Measurements from ENCODE around the gene LINGO4. TPM values are rescaled to one million over a fixed set of nuclear protein-coding genes. Genes with fewer than 3 reads are reported as not detected.

LINGO4 gene
- total RNA-seq, 1 experiment from 2014 or later: not detected

DNA sequence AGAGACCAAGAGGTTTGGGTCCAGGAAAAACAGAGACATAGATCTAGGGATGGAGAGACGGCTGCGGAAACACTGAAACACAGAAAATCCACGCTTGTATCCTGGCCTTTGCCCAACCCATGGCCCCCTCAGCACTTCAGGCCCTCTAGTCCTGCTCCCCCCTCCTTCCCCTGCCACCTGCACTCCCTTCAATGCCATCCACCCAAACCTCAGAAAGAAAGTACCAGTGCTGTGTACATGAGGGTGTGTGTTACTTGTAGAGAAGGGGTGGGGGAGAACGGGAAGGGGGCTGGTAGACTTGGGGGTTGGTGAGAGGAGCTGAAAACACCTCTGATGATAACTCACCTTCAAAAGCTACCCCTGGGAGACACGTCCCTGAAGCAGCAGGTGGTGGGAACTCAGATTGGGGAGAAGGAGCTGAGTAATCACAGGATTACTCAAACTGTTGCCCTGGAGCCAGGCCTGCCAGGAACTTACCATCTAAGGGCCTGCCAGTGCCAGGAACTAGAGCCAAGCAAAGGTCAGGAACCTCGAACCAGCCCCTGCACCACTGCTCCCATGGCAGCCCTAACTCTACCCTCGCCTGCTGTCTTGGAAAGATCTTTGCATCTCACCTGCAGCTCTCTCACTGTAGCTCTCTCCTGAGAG, 14.9 kb upstream of the LINGO4 start:
- CTCF ChIA-PET: interaction anchor here (1.5 to 1.7 kb wide), 2 partner anchors 11 to 16 kb away, joined by 5 to 6 read pairs; no protein-coding TSS in a partner anchor
- no peak overlapping the region for H3K4me3 Mint-ChIP-seq

DNA sequence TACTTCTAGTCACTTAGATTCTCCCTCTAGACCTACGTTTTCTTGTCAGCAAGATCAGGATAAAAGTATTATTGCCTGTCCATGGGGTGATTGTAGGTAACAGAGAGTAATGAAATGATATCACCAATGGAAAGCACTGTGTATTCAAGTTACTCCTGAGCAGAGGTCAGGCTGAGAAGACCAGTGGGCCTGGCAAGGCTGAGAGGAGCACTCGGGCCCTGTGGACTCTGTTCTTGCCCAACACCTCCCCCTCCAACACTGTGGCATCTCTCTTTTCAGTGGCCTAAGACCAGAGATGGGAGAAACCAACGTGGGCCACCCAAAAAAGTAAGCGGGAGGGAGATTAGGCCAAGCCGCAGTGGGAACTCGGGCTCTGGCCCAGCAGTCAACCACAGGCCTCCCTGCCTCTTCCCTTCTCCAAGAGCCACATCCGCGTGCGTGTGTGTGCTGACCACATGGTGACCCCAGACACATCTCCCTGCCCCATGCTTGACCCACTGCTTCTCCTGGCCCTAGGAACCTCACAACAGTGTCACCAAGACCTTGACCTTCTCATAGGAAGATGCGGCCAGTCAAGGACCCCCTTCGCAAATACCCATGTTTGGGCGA, 14.1 kb upstream of the LINGO4 start:
- Mint-ChIP-seq H3K27me3 (ENCODE audit: low read depth) (no peaks in the 10 kb centered on the region), H3K4me3 (no peak overlapping the region), H3K4me1 (peaks cover 7% of the 10 kb centered on the region), H3K9me3 (no peaks in the 10 kb centered on the region), H3K27ac (no peak overlapping the region), H3K36me3 (no peaks in the 10 kb centered on the region)
- TF ChIP-seq, protein P1, sequence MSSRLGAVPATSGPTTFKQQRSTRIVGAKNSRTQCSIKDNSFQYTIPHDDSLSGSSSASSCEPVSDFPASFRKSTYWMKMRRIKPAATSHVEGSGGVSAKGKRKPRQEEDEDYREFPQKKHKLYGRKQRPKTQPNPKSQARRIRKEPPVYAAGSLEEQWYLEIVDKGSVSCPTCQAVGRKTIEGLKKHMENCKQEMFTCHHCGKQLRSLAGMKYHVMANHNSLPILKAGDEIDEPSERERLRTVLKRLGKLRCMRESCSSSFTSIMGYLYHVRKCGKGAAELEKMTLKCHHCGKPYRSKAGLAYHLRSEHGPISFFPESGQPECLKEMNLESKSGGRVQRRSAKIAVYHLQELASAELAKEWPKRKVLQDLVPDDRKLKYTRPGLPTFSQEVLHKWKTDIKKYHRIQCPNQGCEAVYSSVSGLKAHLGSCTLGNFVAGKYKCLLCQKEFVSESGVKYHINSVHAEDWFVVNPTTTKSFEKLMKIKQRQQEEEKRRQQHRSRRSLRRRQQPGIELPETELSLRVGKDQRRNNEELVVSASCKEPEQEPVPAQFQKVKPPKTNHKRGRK (CRISPR knock-in tag; IDR thresholded peaks at IDR 0.05; ENCODE audit: borderline replicate concordance): no peak
- TF ChIP-seq EMX1 (CRISPR knock-in tag; IDR thresholded peaks at IDR 0.05): no peak
- TF ChIP-seq, protein P2, sequence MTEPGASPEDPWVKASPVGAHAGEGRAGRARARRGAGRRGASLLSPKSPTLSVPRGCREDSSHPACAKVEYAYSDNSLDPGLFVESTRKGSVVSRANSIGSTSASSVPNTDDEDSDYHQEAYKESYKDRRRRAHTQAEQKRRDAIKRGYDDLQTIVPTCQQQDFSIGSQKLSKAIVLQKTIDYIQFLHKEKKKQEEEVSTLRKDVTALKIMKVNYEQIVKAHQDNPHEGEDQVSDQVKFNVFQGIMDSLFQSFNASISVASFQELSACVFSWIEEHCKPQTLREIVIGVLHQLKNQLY (CRISPR knock-in tag; IDR thresholded peaks at IDR 0.05): no peak
- ATAC-seq: no peak
- ChIA-PET CTCF (no interaction called here), POLR2A (no interaction called here)
- DNase-seq (ENCODE audit: low spot score): no peak

More for the DNA sequence above, 14.9 kb upstream of the LINGO4 start:
- Mint-ChIP-seq H3K27ac (no peak overlapping the region), H3K27me3 (ENCODE audit: low read depth) (no peaks in the 10 kb centered on the region), H3K36me3 (no peaks in the 10 kb centered on the region), H3K9me3 (no peaks in the 10 kb centered on the region), H3K4me1 (peaks cover 7% of the 10 kb centered on the region)
- DNase-seq (ENCODE audit: low spot score) (no peak), ATAC-seq (no peak)
- TF ChIP-seq IRF2 (CRISPR knock-in tag; IDR thresholded peaks at IDR 0.05; ENCODE audit: borderline replicate concordance, low read depth) (no peak), ZNF671 (CRISPR knock-in tag; IDR thresholded peaks at IDR 0.05) (no peak), FOXJ3 (CRISPR knock-in tag; IDR thresholded peaks at IDR 0.05; ENCODE audit: borderline replicate concordance) (no peak), NR3C1 (CRISPR knock-in tag; conservative IDR thresholded peaks at IDR 0.05; ENCODE audit: low read depth) (no peak), ZNF263 (CRISPR knock-in tag; IDR thresholded peaks at IDR 0.05; ENCODE audit: low read depth) (no peak), SMAD3 (CRISPR knock-in tag; IDR thresholded peaks at IDR 0.05; ENCODE audit: borderline replicate concordance) (no peak), NR2C2 (CRISPR knock-in tag; IDR thresholded peaks at IDR 0.05) (no peak), MYBL2 (CRISPR knock-in tag; IDR thresholded peaks at IDR 0.05) (no peak), ZNF396 (CRISPR knock-in tag; IDR thresholded peaks at IDR 0.05; ENCODE audit: borderline replicate concordance) (no peak), ZNF219 (CRISPR knock-in tag; IDR thresholded peaks at IDR 0.05; ENCODE audit: borderline replicate concordance) (no peak), NFATC4 (CRISPR knock-in tag; IDR thresholded peaks at IDR 0.05) (no peak), TCF7 (CRISPR knock-in tag; IDR thresholded peaks at IDR 0.05; ENCODE audit: low read depth) (no peak), ESRRA (CRISPR knock-in tag; IDR thresholded peaks at IDR 0.05; ENCODE audit: borderline replicate concordance) (no peak), TEAD1 (CRISPR knock-in tag; IDR thresholded peaks at IDR 0.05) (no peak)
- TF ChIP-seq, protein P3, sequence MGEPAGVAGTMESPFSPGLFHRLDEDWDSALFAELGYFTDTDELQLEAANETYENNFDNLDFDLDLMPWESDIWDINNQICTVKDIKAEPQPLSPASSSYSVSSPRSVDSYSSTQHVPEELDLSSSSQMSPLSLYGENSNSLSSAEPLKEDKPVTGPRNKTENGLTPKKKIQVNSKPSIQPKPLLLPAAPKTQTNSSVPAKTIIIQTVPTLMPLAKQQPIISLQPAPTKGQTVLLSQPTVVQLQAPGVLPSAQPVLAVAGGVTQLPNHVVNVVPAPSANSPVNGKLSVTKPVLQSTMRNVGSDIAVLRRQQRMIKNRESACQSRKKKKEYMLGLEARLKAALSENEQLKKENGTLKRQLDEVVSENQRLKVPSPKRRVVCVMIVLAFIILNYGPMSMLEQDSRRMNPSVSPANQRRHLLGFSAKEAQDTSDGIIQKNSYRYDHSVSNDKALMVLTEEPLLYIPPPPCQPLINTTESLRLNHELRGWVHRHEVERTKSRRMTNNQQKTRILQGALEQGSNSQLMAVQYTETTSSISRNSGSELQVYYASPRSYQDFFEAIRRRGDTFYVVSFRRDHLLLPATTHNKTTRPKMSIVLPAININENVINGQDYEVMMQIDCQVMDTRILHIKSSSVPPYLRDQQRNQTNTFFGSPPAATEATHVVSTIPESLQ (CRISPR knock-in tag; IDR thresholded peaks at IDR 0.05): no peak
- TF ChIP-seq, protein P4, sequence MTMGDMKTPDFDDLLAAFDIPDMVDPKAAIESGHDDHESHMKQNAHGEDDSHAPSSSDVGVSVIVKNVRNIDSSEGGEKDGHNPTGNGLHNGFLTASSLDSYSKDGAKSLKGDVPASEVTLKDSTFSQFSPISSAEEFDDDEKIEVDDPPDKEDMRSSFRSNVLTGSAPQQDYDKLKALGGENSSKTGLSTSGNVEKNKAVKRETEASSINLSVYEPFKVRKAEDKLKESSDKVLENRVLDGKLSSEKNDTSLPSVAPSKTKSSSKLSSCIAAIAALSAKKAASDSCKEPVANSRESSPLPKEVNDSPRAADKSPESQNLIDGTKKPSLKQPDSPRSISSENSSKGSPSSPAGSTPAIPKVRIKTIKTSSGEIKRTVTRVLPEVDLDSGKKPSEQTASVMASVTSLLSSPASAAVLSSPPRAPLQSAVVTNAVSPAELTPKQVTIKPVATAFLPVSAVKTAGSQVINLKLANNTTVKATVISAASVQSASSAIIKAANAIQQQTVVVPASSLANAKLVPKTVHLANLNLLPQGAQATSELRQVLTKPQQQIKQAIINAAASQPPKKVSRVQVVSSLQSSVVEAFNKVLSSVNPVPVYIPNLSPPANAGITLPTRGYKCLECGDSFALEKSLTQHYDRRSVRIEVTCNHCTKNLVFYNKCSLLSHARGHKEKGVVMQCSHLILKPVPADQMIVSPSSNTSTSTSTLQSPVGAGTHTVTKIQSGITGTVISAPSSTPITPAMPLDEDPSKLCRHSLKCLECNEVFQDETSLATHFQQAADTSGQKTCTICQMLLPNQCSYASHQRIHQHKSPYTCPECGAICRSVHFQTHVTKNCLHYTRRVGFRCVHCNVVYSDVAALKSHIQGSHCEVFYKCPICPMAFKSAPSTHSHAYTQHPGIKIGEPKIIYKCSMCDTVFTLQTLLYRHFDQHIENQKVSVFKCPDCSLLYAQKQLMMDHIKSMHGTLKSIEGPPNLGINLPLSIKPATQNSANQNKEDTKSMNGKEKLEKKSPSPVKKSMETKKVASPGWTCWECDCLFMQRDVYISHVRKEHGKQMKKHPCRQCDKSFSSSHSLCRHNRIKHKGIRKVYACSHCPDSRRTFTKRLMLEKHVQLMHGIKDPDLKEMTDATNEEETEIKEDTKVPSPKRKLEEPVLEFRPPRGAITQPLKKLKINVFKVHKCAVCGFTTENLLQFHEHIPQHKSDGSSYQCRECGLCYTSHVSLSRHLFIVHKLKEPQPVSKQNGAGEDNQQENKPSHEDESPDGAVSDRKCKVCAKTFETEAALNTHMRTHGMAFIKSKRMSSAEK (CRISPR knock-in tag; IDR thresholded peaks at IDR 0.05; ENCODE audit: borderline replicate concordance): no peak
- TF ChIP-seq, protein P5, sequence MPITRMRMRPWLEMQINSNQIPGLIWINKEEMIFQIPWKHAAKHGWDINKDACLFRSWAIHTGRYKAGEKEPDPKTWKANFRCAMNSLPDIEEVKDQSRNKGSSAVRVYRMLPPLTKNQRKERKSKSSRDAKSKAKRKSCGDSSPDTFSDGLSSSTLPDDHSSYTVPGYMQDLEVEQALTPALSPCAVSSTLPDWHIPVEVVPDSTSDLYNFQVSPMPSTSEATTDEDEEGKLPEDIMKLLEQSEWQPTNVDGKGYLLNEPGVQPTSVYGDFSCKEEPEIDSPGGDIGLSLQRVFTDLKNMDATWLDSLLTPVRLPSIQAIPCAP (CRISPR knock-in tag; IDR thresholded peaks at IDR 0.05): no peak
- POLR2A ChIA-PET: interaction anchor here (0.6 to 0.9 kb wide), 2 partner anchors 20 to 384 kb away, joined by 3 read pairs; partner anchors contain the start of gene C2CD4D
